CD4-positive, alpha-beta memory T cell (primary cell): ENCODE measurements around the gene ETV4. TPM values are rescaled to one million over a fixed set of nuclear protein-coding genes. Genes with fewer than 3 reads are reported as not detected.

Experiments
- CTCF ChIA-PET: fragments of 350-600 bp; sonication (Branson Sonifier 250); formaldehyde crosslinking; loops from one replicate; lab custom pipeline; 2021; ENCODE audit warnings: inconsistent platforms; ENCODE audit not compliant: partially characterized antibody; lab: Charles Lee
- POLR2A ChIA-PET: fragments of 350-600 bp; sonication (Branson Sonifier 250); formaldehyde crosslinking; loops from one replicate; lab custom pipeline; 2021; ENCODE audit not compliant: partially characterized antibody; lab: Charles Lee
- DNase-seq, 5 donors: peaks; one replicate each; pipeline versions ENCODE4 v3.0.0 to v3.0.0-alpha.2; 2020 to 2022; ENCODE audit warnings: mixed read lengths in 1 of 5
- H3K27ac ChIP-seq: one replicate; pipeline ENCODE4 v1.7.0; 2013; ENCODE audit warnings: low read depth, low read length
- H3K27me3 ChIP-seq: 2 replicates; pipeline ENCODE4 v1.7.0; 2013; ENCODE audit warnings: mild to moderate bottlenecking, low read length, moderate library complexity; ENCODE audit not compliant: insufficient read depth
- H3K36me3 ChIP-seq: 2 replicates; pipeline ENCODE4 v1.7.0; 2013; ENCODE audit warnings: mild to moderate bottlenecking, low read length, moderate library complexity; ENCODE audit not compliant: insufficient read depth
- H3K4me1 ChIP-seq: 2 replicates; pipeline ENCODE4 v1.7.0; 2013; ENCODE audit warnings: mild to moderate bottlenecking, low read length, moderate library complexity; ENCODE audit not compliant: insufficient read depth
- H3K4me3 ChIP-seq, 2 donors: one replicate each; pipeline ENCODE4 v1.7.0; 2013; ENCODE audit warnings: low read length in 2 of 2, mild to moderate bottlenecking in 1 of 2
- H3K9me3 ChIP-seq, 2 donors: one replicate each; pipeline ENCODE4 v1.7.0; 2013; ENCODE audit warnings: low read length in 2 of 2, control low read depth in 1 of 2; ENCODE audit not compliant: control insufficient read depth in 1 of 2
- H3K27ac Mint-ChIP-seq, 7 donors: one replicate each; pipeline ENCODE4 v1.8.0; 2020 to 2021; ENCODE audit warnings: mixed read lengths in 7 of 7, mild to moderate bottlenecking in 6 of 7, inconsistent platforms in 3 of 7, moderate library complexity in 3 of 7
- H3K27me3 Mint-ChIP-seq, 2 donors: one replicate each; pipeline ENCODE4 v1.8.0; 2020 to 2021; ENCODE audit warnings: mixed read lengths in 2 of 2
- H3K36me3 Mint-ChIP-seq, 2 donors: one replicate each; pipeline ENCODE4 v1.8.0; 2020 to 2021; ENCODE audit warnings: mixed read lengths in 2 of 2, inconsistent platforms in 1 of 2, mild to moderate bottlenecking in 1 of 2
- H3K4me1 Mint-ChIP-seq, 4 donors: one replicate each; pipeline ENCODE4 v1.8.0; 2020 to 2021; ENCODE audit warnings: mixed read lengths in 4 of 4, mild to moderate bottlenecking in 1 of 4
- H3K4me3 Mint-ChIP-seq, 8 donors: one replicate each; pipeline ENCODE4 v1.8.0; 2020 to 2021; ENCODE audit warnings: mixed read lengths in 8 of 8, mild to moderate bottlenecking in 7 of 8, moderate library complexity in 6 of 8, inconsistent platforms in 3 of 8
- H3K9me3 Mint-ChIP-seq, 8 donors: one replicate each; pipeline ENCODE4 v1.8.0; 2020 to 2021; ENCODE audit warnings: mixed read lengths in 8 of 8, mild to moderate bottlenecking in 5 of 8, inconsistent platforms in 3 of 8, moderate library complexity in 1 of 8
- intact Hi-C: fragments of 100-400 bp; cut with micrococcal nuclease; formaldehyde crosslinking; loops from one replicate; pipeline ENCODE4 v1.15.1; 2023
- polyA plus RNA-seq, 2 donors: library from polyadenylated mRNA; unstranded; fragments of 300-500 nt; fragmentation: Illumina TruSeq; gene quantifications; one replicate each; pipeline ENCODE4 v1.2.3, GENCODE V29; 2021
- total RNA-seq, 2 experiments: library from RNA; stranded (reverse); gene quantifications; one replicate each; pipeline ENCODE4 v1.2.3, GENCODE V29; 2021

Gene ETV4
- total and polyA plus RNA-seq, 4 experiments from 2014 or later: not detected

- Histone ChIP-seq H3K27me3 (peaks cover 2% of the 10 kb centered on the region), H3K36me3 (no peaks in the 10 kb centered on the region), H3K27ac (no peak overlapping the region), H3K4me1 (no peaks in the 10 kb centered on the region), H3K9me3 (no peaks in the 10 kb centered on the region), H3K4me3 (no peak overlapping the region)
- DNase-seq: no peak
- Mint-ChIP-seq H3K4me3 (no peak overlapping the region), H3K9me3 (no peaks in the 10 kb centered on the region), H3K27ac (no peak overlapping the region), H3K36me3 (no peaks in the 10 kb centered on the region), H3K4me1 (peaks cover 0 to 5% (median 1%) of the 10 kb centered on the region in 4 donors), H3K27me3 (peaks cover 16 to 37% of the 10 kb centered on the region in 2 donors)
- ChIA-PET POLR2A (interaction anchor here (1.4 kb wide), 1 partner anchor 13 kb away, joined by 3 read pairs; the partner anchor contains the start of gene ETV4), CTCF (interaction anchor here (0.9 kb wide), 1 partner anchor 121 kb away, joined by 3 read pairs; no protein-coding TSS in a partner anchor)
- intact Hi-C loops: no loop called here
These were observed 13.1 kb upstream of the ETV4 start for GRCh38 chr17:43559161-43559816.

GRCh38 chr17:43558805-43559160 lies 12.6 kb upstream of the ETV4 start:
- peaks cover 18 to 37% of the 10 kb centered on the region in 2 donors for H3K27me3 Mint-ChIP-seq
- Histone ChIP-seq H3K27ac (no peak overlapping the region), H3K4me3 (no peak overlapping the region), H3K36me3 (no peaks in the 10 kb centered on the region), H3K9me3 (no peaks in the 10 kb centered on the region), H3K27me3 (peaks cover 3% of the 10 kb centered on the region), H3K4me1 (no peaks in the 10 kb centered on the region)
- no peaks in the 10 kb centered on the region for H3K9me3 Mint-ChIP-seq
- H3K4me1 Mint-ChIP-seq: peaks cover 0 to 5% (median 1%) of the 10 kb centered on the region in 4 donors
- H3K27ac Mint-ChIP-seq: no peak overlapping the region
- ChIA-PET POLR2A (interaction anchor here (1.4 kb wide), 1 partner anchor 12 kb away, joined by 3 read pairs; the partner anchor contains the start of gene ETV4), CTCF (no interaction called here)
- no peaks in the 10 kb centered on the region for H3K36me3 Mint-ChIP-seq
- no peak overlapping the region for H3K4me3 Mint-ChIP-seq
- DNase-seq: no peak
- intact Hi-C loops: no loop called here

- H3K27ac ChIP-seq: no peak overlapping the region
- H3K27ac Mint-ChIP-seq: no peak overlapping the region
- POLR2A ChIA-PET: no interaction called here
- DNase-seq: no peak
- peaks cover 3% of the 10 kb centered on the region for H3K27me3 ChIP-seq
- no peak overlapping the region for H3K4me3 ChIP-seq
- H3K36me3 ChIP-seq: no peaks in the 10 kb centered on the region
- H3K4me1 ChIP-seq: no peaks in the 10 kb centered on the region
- no peaks in the 10 kb centered on the region for H3K9me3 ChIP-seq
- intact Hi-C loops: no loop called here
- H3K9me3 Mint-ChIP-seq: no peaks in the 10 kb centered on the region
- CTCF ChIA-PET: interaction anchor here (1.0 kb wide), 1 partner anchor 210 kb away, joined by 4 read pairs; no protein-coding TSS in a partner anchor
- H3K4me1 Mint-ChIP-seq: peaks cover 0 to 5% (median 0%) of the 10 kb centered on the region in 4 donors
- no peak overlapping the region for H3K4me3 Mint-ChIP-seq
- H3K36me3 Mint-ChIP-seq: no peaks in the 10 kb centered on the region
- H3K27me3 Mint-ChIP-seq: peaks cover 14 to 20% of the 10 kb centered on the region in 2 donors
These were observed 10.2 kb upstream of the ETV4 start for GRCh38 chr17:43556292-43556691.

GRCh38 chr17:43554857-43555256 lies 8.7 kb upstream of the ETV4 start:
- CTCF ChIA-PET: no interaction called here

GRCh38 chr17:43553573-43553972 lies 7.4 kb upstream of the ETV4 start:
- intact Hi-C loops: no loop called here
- DNase-seq: no peak
- Histone ChIP-seq H3K27ac (no peak overlapping the region), H3K9me3 (no peaks in the 10 kb centered on the region), H3K4me1 (no peaks in the 10 kb centered on the region), H3K4me3 (no peak overlapping the region), H3K36me3 (no peaks in the 10 kb centered on the region), H3K27me3 (peaks cover 3% of the 10 kb centered on the region)
- ChIA-PET POLR2A (no interaction called here), CTCF (no interaction called here)
- peaks cover 0 to 3% of the 10 kb centered on the region in 2 donors for H3K36me3 Mint-ChIP-seq
- H3K27ac Mint-ChIP-seq: no peak overlapping the region
- H3K4me3 Mint-ChIP-seq: no peak overlapping the region
- no peaks in the 10 kb centered on the region for H3K9me3 Mint-ChIP-seq
- H3K27me3 Mint-ChIP-seq: peaks cover 26 to 29% of the 10 kb centered on the region in 2 donors
- H3K4me1 Mint-ChIP-seq: no peaks in the 10 kb centered on the region

More at GRCh38 chr17:43554857-43555256, 8.7 kb upstream of the ETV4 start:
- Mint-ChIP-seq H3K4me1 (peaks cover 0 to 4% (median 0%) of the 10 kb centered on the region in 4 donors), H3K27ac (no peak overlapping the region), H3K9me3 (no peaks in the 10 kb centered on the region), H3K36me3 (peaks cover 0 to 3% of the 10 kb centered on the region in 2 donors), H3K27me3 (peaks cover 18 to 23% of the 10 kb centered on the region in 2 donors), H3K4me3 (no peak overlapping the region)
- POLR2A ChIA-PET: no interaction called here
- Histone ChIP-seq H3K27ac (no peak overlapping the region), H3K9me3 (no peaks in the 10 kb centered on the region), H3K36me3 (no peaks in the 10 kb centered on the region), H3K27me3 (peaks cover 3% of the 10 kb centered on the region), H3K4me1 (no peaks in the 10 kb centered on the region), H3K4me3 (no peak overlapping the region)
- intact Hi-C loops: no loop called here
- no peak for DNase-seq

- no peak overlapping the region for H3K4me3 Mint-ChIP-seq
- no peaks in the 10 kb centered on the region for H3K9me3 ChIP-seq
- no peaks in the 10 kb centered on the region for H3K36me3 ChIP-seq
- no peak overlapping the region for H3K27ac ChIP-seq
- H3K27ac Mint-ChIP-seq: no peak overlapping the region
- H3K36me3 Mint-ChIP-seq: peaks cover 0 to 3% of the 10 kb centered on the region in 2 donors
- ChIA-PET CTCF (no interaction called here), POLR2A (no interaction called here)
- H3K27me3 ChIP-seq: peaks cover 12% of the 10 kb centered on the region
- H3K9me3 Mint-ChIP-seq: no peaks in the 10 kb centered on the region
- no peak for DNase-seq
- intact Hi-C loops: no loop called here
- H3K27me3 Mint-ChIP-seq: peaks cover 32 to 35% of the 10 kb centered on the region in 2 donors
- peaks cover 0 to 7% (median 5%) of the 10 kb centered on the region in 4 donors for H3K4me1 Mint-ChIP-seq
- no peak overlapping the region for H3K4me3 ChIP-seq
- peaks cover 3% of the 10 kb centered on the region for H3K4me1 ChIP-seq
These were observed 6.2 kb upstream of the ETV4 start for GRCh38 chr17:43552229-43552837.

GRCh38 chr17:43550754-43551153 lies 4.6 kb upstream of the ETV4 start:
- H3K27me3 ChIP-seq: peaks cover 20% of the 10 kb centered on the region
- no peak for DNase-seq
- H3K4me3 ChIP-seq: no peak overlapping the region
- H3K27ac Mint-ChIP-seq: no peak overlapping the region
- peaks cover 40 to 43% of the 10 kb centered on the region in 2 donors for H3K27me3 Mint-ChIP-seq
- ChIA-PET POLR2A (no interaction called here), CTCF (interaction anchor here (1.8 kb wide), 1 partner anchor 25 kb away, joined by 4 read pairs; no protein-coding TSS in a partner anchor)
- H3K9me3 Mint-ChIP-seq: no peaks in the 10 kb centered on the region
- no peak overlapping the region for H3K4me3 Mint-ChIP-seq
- intact Hi-C loops: no loop called here
- H3K36me3 ChIP-seq: no peaks in the 10 kb centered on the region
- peaks cover 0 to 3% of the 10 kb centered on the region in 2 donors for H3K36me3 Mint-ChIP-seq
- H3K27ac ChIP-seq: no peak overlapping the region
- H3K4me1 ChIP-seq: peaks cover 16% of the 10 kb centered on the region
- H3K9me3 ChIP-seq: no peaks in the 10 kb centered on the region
- peaks cover 7 to 18% (median 14%) of the 10 kb centered on the region in 4 donors for H3K4me1 Mint-ChIP-seq
